NCI-H774 (cell line): Measurements from ENCODE around the gene WFDC12.

Source experiments
- DNase-seq: peaks from one replicate; lab custom pipeline; 2025; lab: John Stamatoyannopoulos, UW

WFDC12 gene

DNA sequence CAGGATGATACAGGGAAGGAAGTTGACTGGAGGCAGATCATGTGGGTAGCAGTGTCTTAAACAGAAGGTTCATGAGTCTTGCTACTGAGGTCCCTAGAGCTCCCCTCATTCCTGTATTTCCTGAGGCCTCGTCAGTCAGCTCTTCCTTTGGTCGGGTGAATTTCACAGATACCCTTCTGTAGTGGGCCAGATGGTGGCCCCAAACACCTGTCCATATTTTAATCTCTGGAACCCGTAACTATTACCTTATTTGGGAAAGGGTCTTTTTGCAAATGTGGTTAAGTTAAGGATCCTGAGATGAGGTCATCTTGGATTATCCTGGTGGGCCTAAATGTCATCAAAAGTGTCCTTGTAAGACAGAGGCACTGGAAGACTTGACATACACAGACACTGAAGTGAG, 32.9 kb downstream of the WFDC12 start:
- no peak for DNase-seq

DNA sequence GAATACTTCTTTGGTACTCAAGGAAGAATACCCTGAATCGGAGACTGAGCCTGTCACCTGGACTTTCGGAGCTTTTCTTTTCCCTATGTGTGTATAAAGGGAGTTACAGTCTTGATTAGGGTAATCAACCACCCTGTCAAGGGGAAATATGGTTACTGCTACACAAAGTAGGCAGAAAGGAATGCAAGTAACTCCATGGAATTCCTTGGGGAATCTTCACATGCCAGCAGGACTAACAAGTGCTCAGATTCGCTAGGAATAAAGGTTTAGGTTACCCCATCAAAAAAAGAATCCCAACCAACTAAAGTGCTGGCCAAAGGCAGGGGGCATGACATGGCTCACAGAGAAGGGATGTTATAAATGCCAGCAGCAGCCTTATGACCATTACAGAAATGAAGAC, 33.8 kb downstream of the WFDC12 start:
- no peak for DNase-seq

DNA sequence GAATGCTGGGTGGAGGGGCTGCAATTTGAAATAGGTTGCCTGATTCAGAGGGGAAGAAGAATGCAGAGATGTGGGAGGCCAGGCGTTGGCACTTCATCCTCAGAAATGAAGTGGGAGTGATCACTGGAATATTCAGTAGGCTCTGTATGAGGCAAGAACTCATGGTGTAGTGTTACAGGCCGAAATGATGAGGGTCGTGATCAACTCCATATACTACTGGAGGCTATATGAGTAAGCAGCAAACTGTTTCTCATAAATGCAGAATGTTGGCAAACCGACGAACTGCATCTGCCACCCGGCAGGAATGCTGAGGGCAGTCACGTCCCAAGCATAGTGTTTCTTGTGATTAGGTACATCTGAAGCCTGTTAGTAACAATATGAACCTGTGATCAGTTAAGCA, 36.0 kb downstream of the WFDC12 start:
- DNase-seq: no peak

DNA sequence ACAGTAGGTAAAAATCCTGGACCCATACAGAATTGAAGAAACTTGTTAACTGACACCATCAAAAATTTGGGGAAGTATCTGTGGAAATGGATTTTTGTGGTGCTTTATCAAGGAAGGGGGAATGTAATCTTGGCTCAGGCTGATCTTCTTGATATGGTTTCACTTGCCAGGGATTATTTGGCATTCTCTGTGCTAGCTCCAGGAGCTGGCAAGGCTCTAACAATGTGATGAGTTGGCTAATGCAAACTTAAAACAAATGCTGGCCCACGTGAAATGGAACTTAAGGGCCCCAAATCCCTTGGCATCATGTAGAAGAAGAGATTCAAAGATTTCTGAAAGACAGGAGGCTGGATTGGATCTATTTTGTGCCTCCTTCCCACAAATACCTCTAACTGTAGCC, 36.5 kb downstream of the WFDC12 start:
- no peak for DNase-seq

DNA sequence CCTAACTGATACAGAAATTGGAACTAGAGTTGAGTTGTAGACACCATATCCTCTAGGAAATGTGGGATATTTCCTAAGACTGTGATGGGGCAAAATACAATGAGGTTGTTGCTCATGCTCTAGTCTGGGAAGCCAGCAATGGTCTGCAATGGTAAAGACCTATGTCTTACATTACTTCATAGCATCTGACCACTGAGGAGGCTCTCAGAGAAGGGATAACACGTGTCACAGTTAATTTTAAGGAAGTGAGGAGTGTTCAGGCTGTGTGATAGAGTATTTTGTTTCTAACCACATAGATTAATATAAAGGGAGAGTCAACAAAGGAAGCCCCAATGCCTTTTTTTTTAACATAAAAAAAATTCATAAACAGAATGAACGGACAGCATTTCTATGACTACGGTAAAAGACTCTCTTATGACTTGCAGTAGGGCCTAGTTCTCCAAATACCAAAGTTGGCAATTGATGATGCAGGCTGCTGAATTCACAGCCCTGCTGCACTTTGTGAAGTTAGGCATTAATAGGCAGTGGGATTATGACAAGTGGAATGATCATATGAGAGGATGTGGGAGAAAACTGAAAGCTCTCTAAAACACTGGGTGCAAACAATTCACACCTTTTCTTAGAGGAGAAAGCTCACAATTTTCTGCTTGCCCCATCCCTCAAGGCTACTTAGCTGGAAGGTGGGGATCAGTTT, 37.0 kb downstream of the WFDC12 start:
- DNase-seq: no peak

DNA sequence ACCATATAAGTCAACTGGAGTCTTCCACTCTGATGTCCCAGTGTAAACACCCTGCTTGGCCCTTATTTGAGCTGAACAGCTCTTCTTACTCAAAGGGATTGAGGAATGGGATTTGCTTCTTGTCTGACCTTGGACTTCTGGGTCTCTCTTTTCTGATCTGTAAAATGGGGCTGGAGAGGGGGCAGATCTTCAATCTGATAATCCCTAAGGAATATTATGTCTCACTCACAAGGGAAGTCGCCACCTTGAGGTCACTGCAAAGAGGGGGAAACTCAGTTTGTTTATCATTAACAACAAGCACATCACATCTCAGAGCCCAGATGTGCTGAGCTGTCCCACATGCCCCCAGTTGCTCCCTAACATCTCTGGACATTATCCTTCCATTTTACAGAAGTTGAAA, 38.4 kb downstream of the WFDC12 start:
- DNase-seq: no peak

DNA sequence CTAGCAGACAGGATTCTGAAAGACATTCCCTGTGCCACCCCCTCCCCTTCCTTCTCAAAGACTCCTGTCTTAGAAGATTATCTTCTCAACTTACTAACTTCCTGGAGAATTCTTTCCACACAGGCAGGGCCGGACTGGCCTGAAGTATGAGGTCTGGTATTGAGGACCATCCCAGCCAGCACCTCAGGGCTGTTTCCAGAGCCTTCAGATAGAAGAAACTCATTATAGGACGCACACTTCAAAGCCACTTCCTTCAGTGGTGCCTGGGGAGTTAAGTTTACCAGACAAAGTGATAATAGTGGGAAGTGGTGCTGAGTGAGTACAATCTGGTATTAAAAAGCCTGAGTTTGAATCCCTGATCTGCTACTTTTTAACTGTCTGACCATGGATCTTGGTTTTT, 39.0 kb downstream of the WFDC12 start:
- DNase-seq: no peak

DNA sequence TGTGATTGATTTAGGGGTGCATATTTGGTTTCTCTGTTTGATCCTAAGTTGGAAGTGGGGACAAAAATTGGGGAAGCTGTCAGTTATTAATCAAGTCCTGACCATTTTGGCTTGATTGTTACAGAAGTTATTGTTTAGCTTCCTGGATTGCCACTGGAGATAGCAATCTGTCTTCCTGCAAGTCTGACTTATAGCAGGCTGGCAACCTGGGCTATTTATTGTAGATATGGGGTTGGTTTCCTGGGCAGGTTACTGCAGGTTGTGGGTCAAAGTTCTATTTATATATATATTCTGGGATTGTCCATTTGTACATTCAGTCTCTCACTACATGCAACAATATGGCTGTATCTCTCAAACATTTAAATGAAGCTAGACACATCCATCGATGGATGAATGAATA, 41.1 kb downstream of the WFDC12 start:
- no peak for DNase-seq

DNA sequence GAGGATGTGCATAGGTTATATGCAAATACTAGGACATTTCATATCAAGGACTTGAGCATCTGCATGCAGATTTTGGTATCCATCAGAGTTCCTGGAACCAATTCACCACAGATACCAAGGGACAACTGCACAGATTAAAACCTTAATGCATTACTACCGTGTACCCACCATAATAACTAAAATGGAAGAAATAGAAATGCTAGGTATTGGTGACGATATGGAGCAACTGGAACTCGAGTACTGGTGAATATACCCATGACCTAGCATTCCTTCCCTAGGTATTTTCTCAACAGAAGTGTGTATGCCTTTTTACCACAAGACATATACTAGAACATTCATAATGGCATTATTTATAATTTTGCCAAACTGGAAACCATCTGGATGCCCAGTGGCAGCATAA, 41.8 kb downstream of the WFDC12 start:
- DNase-seq: no peak

DNA sequence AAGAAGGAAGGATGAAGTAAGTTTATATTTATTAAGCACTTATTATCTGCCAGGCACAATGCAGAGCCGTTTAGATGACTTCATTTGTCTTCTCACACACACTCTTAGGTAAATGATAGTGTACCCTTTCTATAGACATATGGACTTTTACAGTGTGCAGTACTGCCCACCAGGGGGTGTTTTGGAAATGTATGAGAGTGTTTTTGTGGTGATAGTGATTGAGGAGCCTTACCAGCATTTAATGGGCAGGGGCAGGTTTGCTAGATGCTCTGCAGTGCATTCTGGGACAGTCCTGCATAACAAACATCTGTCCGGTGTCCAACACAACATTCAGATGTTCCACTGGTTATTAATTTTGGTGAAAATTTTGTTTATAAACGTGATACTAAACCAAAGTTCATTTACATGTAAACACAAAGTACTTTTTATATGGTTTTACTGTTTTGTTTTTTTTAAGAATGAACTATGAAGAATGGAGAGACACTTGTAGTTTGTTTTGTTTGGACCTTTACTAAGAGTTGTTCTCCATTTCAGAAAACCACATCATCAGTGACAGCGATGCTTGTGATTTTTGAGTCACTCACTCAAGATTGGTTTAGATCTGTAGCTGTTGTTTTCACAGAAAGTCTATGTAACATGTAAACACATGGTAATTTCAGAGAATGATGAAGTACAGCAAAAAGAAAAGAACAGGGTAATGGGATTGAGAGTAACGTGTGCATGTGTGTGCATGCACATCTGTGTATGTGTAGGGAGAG, 43.2 kb downstream of the WFDC12 start:
- DNase-seq: no peak

DNA sequence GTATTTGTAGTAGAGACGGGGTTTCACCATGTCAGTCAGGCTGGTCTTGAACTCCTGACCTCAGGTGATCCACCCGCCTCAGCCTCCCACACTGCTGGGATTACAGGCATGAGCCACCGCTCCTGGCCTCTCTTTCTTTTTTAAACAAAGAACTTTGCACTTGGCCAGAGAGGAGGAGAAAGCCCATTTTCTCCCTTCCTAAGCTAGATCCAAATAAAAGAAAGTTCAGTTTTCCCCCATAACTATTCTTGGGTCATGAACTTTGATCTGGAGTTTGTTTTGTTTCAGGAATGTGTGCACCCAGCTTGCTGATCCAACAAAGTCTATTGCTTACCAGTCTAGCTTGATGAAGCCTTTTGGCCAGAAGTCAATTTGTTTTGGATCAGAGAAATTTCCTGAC, 46.7 kb downstream of the WFDC12 start:
- DNase-seq: no peak
